GM19023 (cell line): Measurements from ENCODE around the gene BCL6B.

ENCODE experiments used
- ATAC-seq: cut with Tn5 transposase; IDR thresholded peaks from one replicate; pipeline ENCODE4 v1.9.1; 2021; ENCODE audit warnings: mild to moderate bottlenecking, moderate library complexity; ENCODE audit not compliant: unreplicated experiment

Gene BCL6B

GRCh38 chr17:7007143-7007542 lies 15.7 kb upstream of the BCL6B start:
- no peak for ATAC-seq

GRCh38 chr17:7010523-7010922 lies 12.3 kb upstream of the BCL6B start:
- ATAC-seq, result no peak

- no peak for ATAC-seq
Measured at GRCh38 chr17:7011415-7011814, 11.4 kb upstream of the BCL6B start.

GRCh38 chr17:7011942-7012254 lies 11.0 kb upstream of the BCL6B start:
- no peak for ATAC-seq

- ATAC-seq, result peak; percentile 83
Measured at GRCh38 chr17:7014261-7014994, 8.4 kb upstream of the BCL6B start.

- ATAC-seq, result peak; percentile 28
Measured at GRCh38 chr17:7014995-7015958, 7.6 kb upstream of the BCL6B start.

- no peak for ATAC-seq
Measured at GRCh38 chr17:7016418-7016817, 6.4 kb upstream of the BCL6B start.

- ATAC-seq, result no peak
Measured at GRCh38 chr17:7016886-7017826, 5.7 kb upstream of the BCL6B start.

- no peak for ATAC-seq
Measured at GRCh38 chr17:7017827-7018200, 5.0 kb upstream of the BCL6B start.

GRCh38 chr17:7018331-7018964 lies 4.4 kb upstream of the BCL6B start:
- ATAC-seq, result no peak

GRCh38 chr17:7019367-7019766 lies 3.5 kb upstream of the BCL6B start:
- ATAC-seq, result no peak

- no peak for ATAC-seq
Measured at GRCh38 chr17:7019839-7020519, 2.9 kb upstream of the BCL6B start.

GRCh38 chr17:7020894-7021664 lies 1.8 kb upstream of the BCL6B start:
- ATAC-seq, result no peak

- ATAC-seq, result peak; percentile 63
Measured at GRCh38 chr17:7021993-7022778, 664 bp upstream of the BCL6B start.

- ATAC-seq, result no peak
Measured at GRCh38 chr17:7023576-7024401, 939 bp downstream of the BCL6B start.

GRCh38 chr17:7024402-7024785 lies 1.5 kb downstream of the BCL6B start:
- no peak for ATAC-seq

GRCh38 chr17:7025245-7025644 lies 2.4 kb downstream of the BCL6B start:
- ATAC-seq, result no peak
